HepG2 (cell line): ENCODE data around the gene NBEA. TPM values are rescaled to one million over a fixed set of nuclear protein-coding genes. Genes with fewer than 3 reads are reported as not detected.
A peak's percentile ranks its signal among the peaks of the same experiment; 100 is the strongest.

Source experiments
- BHLHE40 ChIP-seq: IDR thresholded peaks from 2 replicates; pipeline ENCODE4 v1.6.1; 2011; ENCODE audit warnings: low read length, improper control_type of control experiment
- CC2D1A ChIP-seq: sonication (generic); formaldehyde crosslinking; IDR thresholded peaks from 2 replicates; pipeline ENCODE4 v1.8.1; 2023; ENCODE audit warnings: mild to moderate bottlenecking, missing genetic modification reagents
- CEBPG ChIP-seq: IDR thresholded peaks from 2 replicates; pipeline ENCODE4 v1.6.1; 2016
- CREBL2 ChIP-seq: sonication (generic); formaldehyde crosslinking; IDR thresholded peaks from 2 replicates; pipeline ENCODE4 v1.8.1; 2023; ENCODE audit warnings: missing genetic modification reagents, mild to moderate bottlenecking, borderline replicate concordance
- CREM ChIP-seq, 2 experiments: sonication (generic) in 1 of 2; formaldehyde crosslinking in 1 of 2; IDR thresholded peaks; 2 replicates each; pipeline versions ENCODE4 v1.4.0 to v1.6.1; 2016 to 2020; ENCODE audit warnings: antibody characterized with exemption in 1 of 2, mild to moderate bottlenecking in 1 of 2, missing genetic modification reagents in 1 of 2
- GPN1 ChIP-seq: sonication (generic); formaldehyde crosslinking; IDR thresholded peaks from 2 replicates; pipeline ENCODE4 v1.5.1; 2020; ENCODE audit warnings: missing genetic modification reagents, borderline replicate concordance
- HDAC1 ChIP-seq: sonication (generic); formaldehyde crosslinking; IDR thresholded peaks from 2 replicates; pipeline ENCODE4 v1.5.1; 2020; ENCODE audit warnings: mild to moderate bottlenecking, missing genetic modification reagents
- HMG20A ChIP-seq: IDR thresholded peaks from 2 replicates; pipeline ENCODE4 v1.6.1; 2016; ENCODE audit warnings: borderline replicate concordance
- HOXD1 ChIP-seq: sonication (generic); formaldehyde crosslinking; IDR thresholded peaks from 2 replicates; pipeline ENCODE4 v1.5.0; 2020; ENCODE audit warnings: missing genetic modification reagents
- IRF1 ChIP-seq: sonication (generic); formaldehyde crosslinking; IDR thresholded peaks from 2 replicates; pipeline ENCODE4 v1.4.0; 2020; ENCODE audit warnings: low read depth, mild to moderate bottlenecking, missing genetic modification reagents
- JDP2 ChIP-seq: sonication (generic); formaldehyde crosslinking; IDR thresholded peaks from 2 replicates; pipeline ENCODE4 v1.8.1; 2022; ENCODE audit warnings: missing genetic modification reagents, borderline replicate concordance
- MIXL1 ChIP-seq: IDR thresholded peaks from 2 replicates; pipeline ENCODE4 v1.6.1; 2016
- NFIC ChIP-seq: IDR thresholded peaks from 2 replicates; pipeline ENCODE4 v1.6.1; 2012; ENCODE audit warnings: mild to moderate bottlenecking, low read length, inconsistent platforms
- POLR2AphosphoS5 ChIP-seq: IDR thresholded peaks from 2 replicates; pipeline ENCODE4 v1.6.1; 2012; ENCODE audit warnings: low read depth, low read length
- SOX13 ChIP-seq, 3 experiments: fragments of 450-650 bp in 1 of 3; sonication (generic) in 1 of 3; formaldehyde crosslinking in 1 of 3; IDR thresholded peaks in 2 of 3; conservative IDR thresholded peaks in 1 of 3; 2 replicates each; pipeline versions ENCODE4 v1.5.0 to v1.6.1; 2016 to 2020; ENCODE audit warnings: antibody characterized with exemption in 1 of 3, mild to moderate bottlenecking in 1 of 3, missing compliant biosample characterization in 1 of 3, missing genetic modification reagents in 1 of 3, moderate library complexity in 1 of 3
- THYN1 ChIP-seq: sonication (generic); formaldehyde crosslinking; IDR thresholded peaks from 2 replicates; pipeline ENCODE4 v1.8.1; 2023; ENCODE audit warnings: low read depth, mild to moderate bottlenecking, moderate library complexity, missing genetic modification reagents, borderline replicate concordance
- TRIM24 ChIP-seq: sonication (generic); formaldehyde crosslinking; IDR thresholded peaks from 2 replicates; pipeline ENCODE4 v1.8.0; 2022; ENCODE audit warnings: mild to moderate bottlenecking, missing genetic modification reagents
- ZNF792 ChIP-seq: IDR thresholded peaks from 2 replicates; pipeline ENCODE4 v1.6.1; 2016
- polyA plus RNA-seq, 8 experiments: library from polyadenylated mRNA; depleted of rRNA in 3 of 8; stranded (reverse) in 7 of 8; unstranded in 1 of 8; fragments of >200 nt; fragmentation: Illumina TruSeq in 4 of 8; extraction: Trizol in 4 of 8; gene quantifications; 2 replicates each; pipeline versions ENCODE4 v1.2.1 to v1.2.3, GENCODE V29; 2011 to 2016; ENCODE audit warnings: low read depth in 4 of 8, missing spikeins in 1 of 8, mixed read lengths in 1 of 8; ENCODE audit not compliant: insufficient read depth in 1 of 8
- total RNA-seq, 5 experiments: library from RNA; depleted of rRNA; stranded (reverse); fragments of >200 nt; fragmentation: Illumina TruSeq; extraction: Trizol; gene quantifications; 2 replicates each; pipeline ENCODE4 v1.2.3, GENCODE V29; 2016; ENCODE audit warnings: low read depth in 1 of 5
- TF ChIP-seq, protein P1 (sequence below): sonication (generic); formaldehyde crosslinking; IDR thresholded peaks from 2 replicates; pipeline ENCODE4 v1.4.0; 2020; ENCODE audit warnings: missing genetic modification reagents, borderline replicate concordance
- TF ChIP-seq, protein P2 (sequence below): sonication (generic); formaldehyde crosslinking; IDR thresholded peaks from 2 replicates; pipeline ENCODE4 v1.5.0; 2020; ENCODE audit warnings: mild to moderate bottlenecking, missing genetic modification reagents
- TF ChIP-seq, protein P3 (sequence below): sonication (generic); formaldehyde crosslinking; IDR thresholded peaks from 2 replicates; pipeline ENCODE4 v1.5.0; 2020; ENCODE audit warnings: missing genetic modification reagents

The NBEA gene
- total and polyA plus RNA-seq, 2 of the 13 experiments (the other 11 are each of a cell fraction or from before 2014, with no cell fraction given) = 2.7 to 2.8 TPM

DNA sequence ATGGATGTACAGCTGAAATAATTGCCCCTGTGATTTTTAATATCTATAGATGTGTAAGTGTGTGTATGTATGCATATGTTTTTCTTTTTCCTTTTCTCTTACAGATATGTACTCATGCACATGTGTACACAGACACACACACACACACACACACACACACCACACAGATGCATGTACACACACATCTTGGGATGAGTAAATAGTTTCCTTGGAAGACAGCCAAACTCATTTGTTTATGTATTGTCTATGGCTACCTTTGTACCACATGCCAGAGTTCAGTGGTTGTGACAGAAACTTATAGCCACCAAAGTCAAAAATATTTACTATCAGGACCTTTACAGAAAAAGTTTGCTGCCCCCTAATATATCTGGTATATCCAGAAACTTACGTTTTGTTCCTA lies 341.8 kb downstream of the NBEA start (continued):
- TF ChIP-seq SOX13 (IDR thresholded peaks at IDR 0.05) (peak; percentile 61; the same call in 1 of the 2 replicates), SOX13 (CRISPR knock-in tag; conservative IDR thresholded peaks at IDR 0.05 in 1 of 2, IDR thresholded peaks at IDR 0.05 in 1 of 2) (peak in 1 of 2 experiments; percentile 77; a peak in 2 of 4 replicates), CEBPG (CRISPR knock-in tag) (no peak), CREBL2 (CRISPR knock-in tag) (no peak), ZNF792 (CRISPR knock-in tag) (no peak), GPN1 (CRISPR knock-in tag) (no peak), CREM (IDR thresholded peaks at IDR 0.05) (peak; percentile 52), CREM (CRISPR knock-in tag; IDR thresholded peaks at IDR 0.05) (no peak), NFIC (peak; percentile 97), BHLHE40 (peak; percentile 67), THYN1 (CRISPR knock-in tag) (no peak), TRIM24 (CRISPR knock-in tag) (0 out of 2 replicates have a peak, but pooled peaks have one; percentile 31), CC2D1A (CRISPR knock-in tag) (no peak), POLR2AphosphoS5 (no peak), HDAC1 (CRISPR knock-in tag) (peak; percentile 64; the same call in 1 of the 2 replicates), HMG20A (peak; percentile 54; the same call in 1 of the 2 replicates), JDP2 (CRISPR knock-in tag) (no peak), HOXD1 (no peak), MIXL1 (peak; percentile 56; the same call in 1 of the 2 replicates), IRF1 (CRISPR knock-in tag) (no peak)
- TF ChIP-seq, protein P1, sequence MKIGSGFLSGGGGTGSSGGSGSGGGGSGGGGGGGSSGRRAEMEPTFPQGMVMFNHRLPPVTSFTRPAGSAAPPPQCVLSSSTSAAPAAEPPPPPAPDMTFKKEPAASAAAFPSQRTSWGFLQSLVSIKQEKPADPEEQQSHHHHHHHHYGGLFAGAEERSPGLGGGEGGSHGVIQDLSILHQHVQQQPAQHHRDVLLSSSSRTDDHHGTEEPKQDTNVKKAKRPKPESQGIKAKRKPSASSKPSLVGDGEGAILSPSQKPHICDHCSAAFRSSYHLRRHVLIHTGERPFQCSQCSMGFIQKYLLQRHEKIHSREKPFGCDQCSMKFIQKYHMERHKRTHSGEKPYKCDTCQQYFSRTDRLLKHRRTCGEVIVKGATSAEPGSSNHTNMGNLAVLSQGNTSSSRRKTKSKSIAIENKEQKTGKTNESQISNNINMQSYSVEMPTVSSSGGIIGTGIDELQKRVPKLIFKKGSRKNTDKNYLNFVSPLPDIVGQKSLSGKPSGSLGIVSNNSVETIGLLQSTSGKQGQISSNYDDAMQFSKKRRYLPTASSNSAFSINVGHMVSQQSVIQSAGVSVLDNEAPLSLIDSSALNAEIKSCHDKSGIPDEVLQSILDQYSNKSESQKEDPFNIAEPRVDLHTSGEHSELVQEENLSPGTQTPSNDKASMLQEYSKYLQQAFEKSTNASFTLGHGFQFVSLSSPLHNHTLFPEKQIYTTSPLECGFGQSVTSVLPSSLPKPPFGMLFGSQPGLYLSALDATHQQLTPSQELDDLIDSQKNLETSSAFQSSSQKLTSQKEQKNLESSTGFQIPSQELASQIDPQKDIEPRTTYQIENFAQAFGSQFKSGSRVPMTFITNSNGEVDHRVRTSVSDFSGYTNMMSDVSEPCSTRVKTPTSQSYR (CRISPR knock-in tag) = no peak
- TF ChIP-seq, protein P2, sequence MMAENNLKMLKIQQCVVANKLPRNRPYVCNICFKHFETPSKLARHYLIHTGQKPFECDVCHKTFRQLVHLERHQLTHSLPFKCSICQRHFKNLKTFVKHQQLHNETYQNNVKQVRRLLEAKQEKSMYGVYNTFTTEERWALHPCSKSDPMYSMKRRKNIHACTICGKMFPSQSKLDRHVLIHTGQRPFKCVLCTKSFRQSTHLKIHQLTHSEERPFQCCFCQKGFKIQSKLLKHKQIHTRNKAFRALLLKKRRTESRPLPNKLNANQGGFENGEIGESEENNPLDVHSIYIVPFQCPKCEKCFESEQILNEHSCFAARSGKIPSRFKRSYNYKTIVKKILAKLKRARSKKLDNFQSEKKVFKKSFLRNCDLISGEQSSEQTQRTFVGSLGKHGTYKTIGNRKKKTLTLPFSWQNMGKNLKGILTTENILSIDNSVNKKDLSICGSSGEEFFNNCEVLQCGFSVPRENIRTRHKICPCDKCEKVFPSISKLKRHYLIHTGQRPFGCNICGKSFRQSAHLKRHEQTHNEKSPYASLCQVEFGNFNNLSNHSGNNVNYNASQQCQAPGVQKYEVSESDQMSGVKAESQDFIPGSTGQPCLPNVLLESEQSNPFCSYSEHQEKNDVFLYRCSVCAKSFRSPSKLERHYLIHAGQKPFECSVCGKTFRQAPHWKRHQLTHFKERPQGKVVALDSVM (CRISPR knock-in tag) = no peak
- TF ChIP-seq, protein P3, sequence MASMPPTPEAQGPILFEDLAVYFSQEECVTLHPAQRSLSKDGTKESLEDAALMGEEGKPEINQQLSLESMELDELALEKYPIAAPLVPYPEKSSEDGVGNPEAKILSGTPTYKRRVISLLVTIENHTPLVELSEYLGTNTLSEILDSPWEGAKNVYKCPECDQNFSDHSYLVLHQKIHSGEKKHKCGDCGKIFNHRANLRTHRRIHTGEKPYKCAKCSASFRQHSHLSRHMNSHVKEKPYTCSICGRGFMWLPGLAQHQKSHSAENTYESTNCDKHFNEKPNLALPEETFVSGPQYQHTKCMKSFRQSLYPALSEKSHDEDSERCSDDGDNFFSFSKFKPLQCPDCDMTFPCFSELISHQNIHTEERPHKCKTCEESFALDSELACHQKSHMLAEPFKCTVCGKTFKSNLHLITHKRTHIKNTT = no peak
